K562 (cell line): ENCODE measurements around the gene SNRNP70. TPM values are rescaled to one million over a fixed set of nuclear protein-coding genes. Genes with fewer than 3 reads are reported as not detected.

Source experiments
- ATAC-seq: fragments of 200-7000 bp; cut with Tn5 transposase; 3 replicates; pipeline ENCODE4 v1.9.1; 2020; ENCODE audit warnings: moderate library complexity
- BruUV-seq: library from RNA; stranded (reverse); fragments of 400-500 nt; replicated peaks from 2 replicates; lab custom pipeline; 2021; lab: Mats Ljungman, UMichigan
- CTCF ChIA-PET: fragments of 300-600 bp; formaldehyde crosslinking; extraction: SDS; loops from one replicate; lab custom pipeline; 2021; ENCODE audit warnings: low intra/inter-chr PET ratio; lab: Yijun Ruan, JAX
- POLR2A ChIA-PET: fragments of 300-600, 350-650 bp; sonication (Branson Sonifier 250); formaldehyde crosslinking; extraction: SDS; loops from one replicate; lab custom pipeline; 2021; ENCODE audit warnings: antibody characterized with exemption, inconsistent platforms; lab: Yijun Ruan, JAX
- DNase-seq, 4 experiments: peaks; one replicate each; pipeline versions ENCODE4 v3.0.0 to v3.0.0-alpha.2; 2011 to 2018; ENCODE audit warnings: low spot score in 3 of 4, mixed read lengths in 3 of 4; ENCODE audit errors: extremely low read depth in 1 of 4
- FAIRE-seq: peaks from 2 replicates; lab custom pipeline; 2011; peaks lifted over from hg19 to GRCh38; lab: Jason Lieb, UNC
- H2AFZ ChIP-seq: 2 replicates; pipeline ENCODE4 v1.6.0; 2011; ENCODE audit warnings: low read depth, low read length, control low read depth, inconsistent platforms
- H3K27ac ChIP-seq: fragments of 200-600 bp; 3 replicates; pipeline ENCODE4 v1.8.0; 2011; ENCODE audit warnings: low read depth, mild to moderate bottlenecking, control low read depth, inconsistent platforms, low read length, moderate library complexity, mixed read lengths; ENCODE audit errors: extremely low read depth
- H3K27me3 ChIP-seq, 2 experiments: fragments of 300-600 bp in 1 of 2; 2 replicates in 1 of 2; 3 replicates in 1 of 2; pipeline versions ENCODE4 v1.6.0 to v1.8.0; 2011; ENCODE audit warnings: inconsistent platforms in 2 of 2, low read length in 2 of 2, mild to moderate bottlenecking in 1 of 2, mixed read lengths in 1 of 2, moderate library complexity in 1 of 2; ENCODE audit not compliant: control insufficient read depth in 2 of 2, insufficient read depth in 2 of 2
- H3K36me3 ChIP-seq: fragments of 300-600 bp; 3 replicates; pipeline ENCODE4 v1.8.0; 2011; ENCODE audit warnings: mild to moderate bottlenecking, low read length, inconsistent platforms; ENCODE audit not compliant: control insufficient read depth, insufficient read depth
- H3K4me1 ChIP-seq, 2 experiments: fragments of 200-600 bp in 1 of 2; replicated peaks in 1 of 2; 2 replicates in 1 of 2; 3 replicates in 1 of 2; pipeline versions ENCODE4 v1.5.1 to v1.8.0; 2011; ENCODE audit warnings: inconsistent platforms in 2 of 2, low read length in 2 of 2, mild to moderate bottlenecking in 1 of 2, mixed read lengths in 1 of 2, moderate library complexity in 1 of 2; ENCODE audit not compliant: control insufficient read depth in 2 of 2, insufficient read depth in 2 of 2
- H3K4me2 ChIP-seq: 2 replicates; pipeline ENCODE4 v1.6.1; 2011; ENCODE audit warnings: low read length, control low read depth, inconsistent platforms, mixed read lengths; ENCODE audit not compliant: insufficient read depth
- H3K4me3 ChIP-seq: fragments of 200-600 bp; sonication (generic), shearing (Covaris generic); 2 replicates; pipeline ENCODE4 v1.5.1; 2016; ENCODE audit warnings: control low read depth, inconsistent platforms
- H3K79me2 ChIP-seq: fragments of 200-600 bp; 3 replicates; pipeline ENCODE4 v1.8.0; 2011; ENCODE audit warnings: low read length, inconsistent platforms; ENCODE audit not compliant: control insufficient read depth, insufficient read depth
- H3K9ac ChIP-seq, 2 experiments: 2 replicates each; pipeline versions ENCODE4 v1.6.0 to v1.6.1; 2011; ENCODE audit warnings: low read depth in 2 of 2, low read length in 2 of 2, control low read depth in 1 of 2, inconsistent platforms in 1 of 2, mild to moderate bottlenecking in 1 of 2, mixed read lengths in 1 of 2; ENCODE audit not compliant: insufficient read depth in 1 of 2
- H3K9me1 ChIP-seq: one replicate; pipeline ENCODE4 v1.6.0; 2011; ENCODE audit warnings: inconsistent platforms, mild to moderate bottlenecking, low read length, moderate library complexity; ENCODE audit not compliant: control insufficient read depth, insufficient read depth
- H3K9me3 ChIP-seq: replicated peaks from 2 replicates; pipeline ENCODE4 v1.5.1; 2011; ENCODE audit warnings: low read depth, low read length, inconsistent platforms; ENCODE audit not compliant: control insufficient read depth, insufficient read depth
- H4K20me1 ChIP-seq: replicated peaks from 2 replicates; pipeline ENCODE4 v1.6.1; 2011; ENCODE audit warnings: low read length, inconsistent platforms, mixed read lengths; ENCODE audit not compliant: control insufficient read depth, insufficient read depth
- ARID2 ChIP-seq: fragments of 450-650 bp; IDR thresholded peaks from 2 replicates; pipeline ENCODE4 v1.6.1; 2017; ENCODE audit warnings: antibody characterized with exemption, mild to moderate bottlenecking
- CHCHD3 ChIP-seq: fragments of 250-450 bp; sonication (Bioruptor Pico); IDR thresholded peaks from 2 replicates; pipeline ENCODE4 v2.1.2; 2022; ENCODE audit warnings: mild to moderate bottlenecking
- CREB3 ChIP-seq: fragments of 450-650 bp; conservative IDR thresholded peaks from 2 replicates; pipeline ENCODE4 v1.6.1; 2016; ENCODE audit warnings: missing genetic modification characterization, low read depth, mild to moderate bottlenecking, missing compliant biosample characterization, moderate library complexity
- HDAC1 ChIP-seq, 2 experiments: fragments of 450-650 bp; IDR thresholded peaks; 2 replicates each; pipeline ENCODE4 v1.6.1; 2016 to 2017; ENCODE audit warnings: inconsistent platforms in 1 of 2, mild to moderate bottlenecking in 1 of 2, moderate library complexity in 1 of 2
- NFYB ChIP-seq: IDR thresholded peaks from 2 replicates; pipeline ENCODE4 v1.6.1; 2011; ENCODE audit warnings: mild to moderate bottlenecking, moderate library complexity; ENCODE audit not compliant: insufficient read length; ENCODE audit errors: extremely low read depth
- RFX1 ChIP-seq: fragments of 450-650 bp; IDR thresholded peaks from 2 replicates; pipeline ENCODE4 v1.6.1; 2016; ENCODE audit warnings: mild to moderate bottlenecking, moderate library complexity
- SP2 ChIP-seq: IDR thresholded peaks from 2 replicates; pipeline ENCODE4 v1.6.1; 2011; ENCODE audit warnings: mild to moderate bottlenecking, low read depth, low read length, moderate library complexity; ENCODE audit not compliant: poor library complexity, severe bottlenecking; ENCODE audit errors: extremely low read depth
- TCFL5 ChIP-seq: fragments of 250-450 bp; sonication (Bioruptor Pico); conservative IDR thresholded peaks from 2 replicates; pipeline ENCODE4 v1.6.1; 2021; ENCODE audit warnings: mild to moderate bottlenecking, moderate library complexity, matching md5 sums
- ZNF23 ChIP-seq: fragments of 250-450 bp; sonication (Bioruptor Pico); IDR thresholded peaks from 2 replicates; pipeline ENCODE4 v1.4.0; 2020; ENCODE audit warnings: mild to moderate bottlenecking
- WGBS: fragments of 100-300 bp; shearing (Covaris generic); methylation state at CpG from one replicate; pipeline ENCODE4 v1.1.6; 2016; ENCODE audit warnings: low coverage, mixed read lengths; ENCODE audit not compliant: insufficient coverage; ENCODE audit errors: missing lambda C conversion rate; 5-methylcytosine and 5-hydroxymethylcytosine counted together
- in situ Hi-C: fragments of 300-500 bp; cut with MboI; formaldehyde crosslinking; loops from 4 replicates; pipeline ENCODE4 v1.15.0; 2018; ENCODE audit warnings: inconsistent platforms, mixed read lengths
- intact Hi-C: fragments of 100-400 bp; cut with micrococcal nuclease; formaldehyde crosslinking; loops from 2 replicates; pipeline ENCODE4 v1.14.2; 2022
- polyA plus RNA-seq, 8 experiments: library from polyadenylated mRNA; depleted of rRNA in 4 of 8; stranded (reverse) in 5 of 8; unstranded in 3 of 8; fragments of >200 nt; fragmentation: Nextera tagmentation in 2 of 8; fragmentation: Illumina TruSeq in 1 of 8; extraction: Ambion mirVana in 2 of 8; extraction: Trizol in 1 of 8; gene quantifications; 2 replicates each; pipeline versions ENCODE4 v1.2.1 to v1.2.3, GENCODE V29; 2011 to 2014; ENCODE audit warnings: inconsistent platforms in 1 of 8, missing spikeins in 1 of 8
- total RNA-seq, 7 experiments: library from RNA; depleted of rRNA in 6 of 7; stranded (reverse); fragments of >200 nt in 6 of 7; fragmentation: Illumina TruSeq in 2 of 7; extraction: Trizol in 2 of 7; gene quantifications; 2 replicates each; pipeline versions ENCODE4 v1.2.1 to v1.2.3, GENCODE V29; 2011 to 2021; ENCODE audit warnings: low replicate concordance in 1 of 7

The SNRNP70 gene
- total and polyA plus RNA-seq, 9 of the 15 experiments (the other 6 are each of a cell fraction or from before 2014, with no cell fraction given): 2.8 to 496 (median 136) TPM

GRCh38 chr19:49057636-49058234 lies 27.5 kb upstream of the SNRNP70 start, which contains the start of gene CGB7 (continued):
- TF ChIP-seq CREB3 (tag) (no peak), HDAC1 (IDR thresholded peaks at IDR 0.05) (no peak)

GRCh38 chr19:49058562-49058961 lies 26.7 kb upstream of the SNRNP70 start:
- H3K9ac ChIP-seq: no peak overlapping the region
- CTCF ChIA-PET: no interaction called here
- H3K27me3 ChIP-seq: peaks cover 17 to 58% of the 10 kb centered on the region in 2 experiments; a peak in 3 of 5 replicates
- peak; percentile 65 for ATAC-seq
- no peak for TF ChIP-seq ARID2
- TF ChIP-seq RFX1: peak; percentile 83
- peak; percentile 42 for TF ChIP-seq NFYB
- no peak for TF ChIP-seq CHCHD3 (CRISPR knock-in tag)
- TF ChIP-seq ZNF23: no peak
- TF ChIP-seq TCFL5 (CRISPR knock-in tag): no peak
- TF ChIP-seq SP2: peak; percentile 50
- TF ChIP-seq, all 486 proteins: peak for 3
- Histone ChIP-seq H3K27ac (no peak overlapping the region), H4K20me1 (peaks cover 4% of the 10 kb centered on the region; the same call in 1 of the 2 replicates), H3K9me3 (no peaks in the 10 kb centered on the region), H3K79me2 (no peaks in the 10 kb centered on the region), H3K9me1 (no peaks in the 10 kb centered on the region), H3K4me3 (no peak overlapping the region), H2AFZ (no peak overlapping the region), H3K36me3 (no peaks in the 10 kb centered on the region), H3K4me2 (no peak overlapping the region), H3K4me1 (peaks cover 2 to 34% of the 10 kb centered on the region in 2 experiments; a peak in 3 of 5 replicates)
- WGBS: 9% methylated on average over 9 of the region's 10 CpGs
- in situ Hi-C loops: no loop called here
- FAIRE-seq (no peak), DNase-seq (peak; percentile 51 to 73 (median 66))
- intact Hi-C loops: no loop called here
- no TSS peak for BruUV-seq
- POLR2A ChIA-PET: no interaction called here
